ENCODE results near the gene RBFOX2.
"Not testable (repeated sequence)": the region's sequence is repeated elsewhere in the genome, so short reads cannot be mapped to it uniquely, and the experiment has no call there.

Gene RBFOX2

GRCh38 chr22:35766654-35767580, 261.7 kb downstream of the RBFOX2 start:
- no peak for DNase-seq

- no peak for DNase-seq
Observed at GRCh38 chr22:35761037-35761436, 267.6 kb downstream of the RBFOX2 start.

GRCh38 chr22:35758394-35758793, 270.2 kb downstream of the RBFOX2 start:
- DNase-seq = no peak

DNA sequence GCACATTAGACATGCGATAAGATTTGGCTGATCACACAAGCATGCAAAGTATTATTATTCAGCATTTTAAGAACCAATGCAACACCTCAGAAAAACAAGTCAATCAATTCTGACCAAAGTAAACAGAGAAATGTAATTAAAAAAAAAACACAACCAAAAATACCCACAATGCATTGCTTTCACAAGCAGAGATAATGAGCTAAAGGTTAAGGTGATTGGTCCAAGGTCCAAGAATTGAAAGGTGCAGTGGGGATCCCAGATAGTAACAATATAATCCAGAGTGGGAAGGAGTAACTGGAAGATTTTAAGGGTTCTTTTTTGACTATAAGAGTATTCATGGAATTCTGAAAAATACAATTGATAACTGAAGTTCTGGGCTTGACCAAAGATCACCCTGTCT, 271.9 kb downstream of the RBFOX2 start:
- no peak for DNase-seq

DNA sequence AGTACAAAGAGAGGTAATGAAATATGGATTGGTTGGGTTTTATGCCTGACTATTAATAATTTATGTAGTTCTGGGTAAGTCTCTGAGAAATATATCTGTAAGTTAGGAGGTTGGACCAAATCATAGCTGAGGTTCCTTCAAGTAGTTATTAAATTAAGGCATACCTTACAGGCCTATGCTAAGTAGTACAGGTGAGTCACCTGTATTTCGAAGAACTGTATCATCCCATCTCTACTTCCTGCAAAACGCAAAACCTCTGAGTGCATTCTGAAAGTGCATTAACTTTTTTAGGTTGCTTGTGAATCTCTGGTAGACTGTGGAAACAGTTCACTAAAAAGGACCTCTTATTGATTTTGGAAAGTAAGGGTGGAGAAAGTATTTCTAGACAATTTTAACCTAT, 273.9 kb downstream of the RBFOX2 start:
- no peak for DNase-seq

- no peak for DNase-seq
Observed at GRCh38 chr22:35752863-35753189, 275.8 kb downstream of the RBFOX2 start.

GRCh38 chr22:35752006-35752862, 276.4 kb downstream of the RBFOX2 start:
- no peak for DNase-seq

DNA sequence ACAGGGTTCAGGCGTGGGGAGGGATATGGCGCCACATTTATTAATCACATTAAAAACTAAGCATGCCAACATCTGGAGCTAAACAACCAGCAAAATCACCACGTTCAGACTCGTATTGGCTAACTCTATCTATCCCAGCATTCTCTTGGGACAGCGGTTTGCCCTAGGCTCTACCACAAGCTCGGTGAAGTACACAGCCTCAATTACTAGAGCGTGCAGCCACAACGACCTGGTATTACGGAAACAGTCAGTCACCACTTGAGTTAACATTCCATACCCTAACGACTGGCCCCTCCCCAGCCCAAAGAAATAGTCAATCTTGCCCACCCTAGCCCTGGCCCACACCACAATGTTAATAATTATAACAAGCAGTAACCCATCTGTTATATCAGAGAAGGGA, 278.8 kb downstream of the RBFOX2 start:
- DNase-seq = no peak

DNA sequence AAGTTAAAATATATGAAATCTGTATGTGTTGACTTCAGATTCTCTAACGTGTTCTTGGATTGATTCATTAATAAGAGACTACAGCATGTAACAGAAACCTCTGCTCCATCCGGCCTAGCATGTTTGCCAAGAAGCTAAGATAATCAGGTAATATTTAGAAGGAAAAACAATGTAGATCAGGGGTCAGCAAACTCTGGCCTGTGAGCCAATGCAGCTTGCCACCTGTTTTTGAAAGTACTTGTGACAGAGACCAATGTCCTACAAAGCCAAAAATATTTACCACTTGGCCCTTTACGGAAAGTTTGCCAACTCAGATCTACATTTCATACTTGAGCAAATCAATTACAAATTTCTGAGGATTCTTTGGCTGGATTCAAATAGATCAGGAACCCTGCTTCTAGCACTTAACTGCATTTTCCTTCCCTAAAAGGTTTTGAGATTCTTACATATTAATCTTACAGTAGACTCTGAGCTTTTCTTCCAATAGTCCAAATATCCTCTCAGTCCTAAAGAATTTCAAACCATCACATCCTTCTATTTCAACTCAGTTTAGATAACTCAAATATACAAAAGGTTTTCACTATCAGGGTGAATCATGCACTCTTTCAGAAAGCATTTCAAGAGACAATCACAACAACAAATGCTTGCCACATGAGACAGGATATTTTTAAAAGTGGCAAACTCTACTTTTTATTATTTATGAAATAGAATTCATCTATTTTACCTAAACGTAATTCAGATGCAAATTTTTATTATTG, 281.5 kb downstream of the RBFOX2 start:
- DNase-seq = no peak

DNA sequence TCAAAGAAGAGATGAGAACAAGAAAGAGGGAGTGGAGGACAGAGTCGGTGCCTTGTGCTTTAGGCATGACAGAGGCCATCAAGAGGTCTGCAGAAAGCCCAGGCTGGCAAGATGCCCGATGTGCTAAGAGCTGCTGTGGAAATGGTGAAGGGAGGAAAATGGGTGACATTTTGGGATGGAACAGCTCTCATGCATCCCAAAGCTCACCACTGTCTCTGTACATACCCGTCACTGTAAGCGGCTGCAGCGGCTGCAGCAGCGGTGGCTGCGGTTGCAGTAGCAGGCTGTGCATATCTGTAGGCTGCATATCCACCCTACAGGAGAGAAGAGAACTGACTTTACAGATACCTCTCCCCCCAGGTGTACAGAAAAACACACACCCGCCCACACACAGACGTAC, 282.4 kb downstream of the RBFOX2 start:
- no peak for DNase-seq

DNA sequence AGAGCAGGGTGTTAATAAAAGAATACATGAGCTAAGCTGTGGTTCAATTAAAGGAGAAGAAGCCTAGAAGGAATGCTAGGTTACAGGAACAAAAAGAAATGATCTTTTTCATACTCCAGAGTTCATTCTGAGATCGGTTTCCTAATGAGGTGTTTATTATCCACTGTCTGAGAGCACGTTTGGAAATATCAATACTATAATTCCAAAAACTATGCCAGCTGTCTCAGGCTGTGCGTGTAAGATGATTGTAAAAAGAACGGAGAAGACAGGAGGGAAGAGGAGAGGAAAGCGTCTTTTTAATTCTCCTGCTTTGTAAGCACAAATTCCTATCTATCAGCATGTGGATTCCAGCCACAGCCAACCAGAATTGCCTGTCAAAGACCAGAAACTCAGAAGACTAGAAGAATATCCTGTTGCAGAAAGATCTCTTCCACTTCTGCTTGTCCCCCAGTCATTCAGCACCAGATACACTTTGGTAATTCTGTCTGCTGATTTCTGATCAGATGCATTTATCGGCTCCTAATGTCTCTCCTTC, 285.2 kb downstream of the RBFOX2 start:
- DNase-seq = no peak

DNA sequence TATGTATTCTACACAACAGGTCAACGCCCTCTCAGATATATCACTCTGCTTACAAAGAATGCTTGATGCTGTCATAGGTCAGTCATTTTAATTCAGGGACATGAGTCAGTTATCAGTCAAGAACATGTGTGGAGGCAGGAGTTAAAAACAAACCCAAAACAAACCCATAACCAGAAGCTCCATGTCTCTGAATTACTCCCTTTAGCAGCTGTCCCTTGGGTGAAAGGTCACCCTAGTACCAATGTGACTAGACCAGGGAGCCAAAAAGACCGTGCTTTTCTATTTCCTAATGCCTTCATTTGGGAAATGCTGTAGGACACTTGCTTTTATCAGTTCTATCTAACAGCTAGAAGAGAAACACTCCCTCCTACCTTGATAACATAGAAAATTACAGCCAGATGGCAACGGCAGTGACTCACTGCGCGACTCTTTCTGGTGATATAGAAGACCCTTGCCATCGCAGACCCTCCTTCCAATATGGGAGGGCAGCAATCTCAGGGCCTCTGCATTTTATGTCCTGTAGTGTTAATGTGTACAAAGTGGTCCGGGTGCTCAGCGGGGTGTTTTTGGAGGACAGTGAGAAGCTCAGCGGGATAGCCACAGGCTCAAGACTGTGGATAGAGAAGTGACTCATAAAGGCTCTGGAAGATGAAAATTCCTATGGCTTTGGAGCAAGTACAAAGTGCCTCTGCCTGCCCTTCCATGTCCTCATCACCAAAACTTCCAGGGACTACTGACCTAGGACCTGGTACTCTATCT, 286.1 kb downstream of the RBFOX2 start:
- no peak for DNase-seq

- DNase-seq = no peak
Observed at GRCh38 chr22:35740616-35741015, 288.0 kb downstream of the RBFOX2 start.

DNA sequence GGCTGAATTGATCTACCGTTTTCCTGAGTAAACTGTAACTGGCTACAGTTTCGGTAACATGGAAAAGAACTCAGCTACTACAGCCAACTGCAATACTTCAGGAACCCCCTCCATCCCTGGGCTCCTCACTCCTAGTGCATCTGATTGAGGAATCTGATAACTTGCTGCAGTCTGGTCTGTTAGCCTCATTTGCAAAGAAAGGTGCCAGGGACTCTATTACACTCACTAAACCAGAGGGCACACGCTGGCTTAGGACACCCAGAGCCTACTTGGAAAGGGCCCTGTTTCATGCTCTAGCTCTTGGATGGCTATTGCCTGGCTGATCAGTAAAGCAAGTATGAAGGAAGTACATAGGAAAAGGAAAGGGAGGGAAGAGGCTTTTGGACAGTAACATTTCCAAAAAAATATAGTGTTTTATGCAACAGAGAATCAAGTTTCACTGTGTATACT, 288.7 kb downstream of the RBFOX2 start:
- no peak for DNase-seq

DNA sequence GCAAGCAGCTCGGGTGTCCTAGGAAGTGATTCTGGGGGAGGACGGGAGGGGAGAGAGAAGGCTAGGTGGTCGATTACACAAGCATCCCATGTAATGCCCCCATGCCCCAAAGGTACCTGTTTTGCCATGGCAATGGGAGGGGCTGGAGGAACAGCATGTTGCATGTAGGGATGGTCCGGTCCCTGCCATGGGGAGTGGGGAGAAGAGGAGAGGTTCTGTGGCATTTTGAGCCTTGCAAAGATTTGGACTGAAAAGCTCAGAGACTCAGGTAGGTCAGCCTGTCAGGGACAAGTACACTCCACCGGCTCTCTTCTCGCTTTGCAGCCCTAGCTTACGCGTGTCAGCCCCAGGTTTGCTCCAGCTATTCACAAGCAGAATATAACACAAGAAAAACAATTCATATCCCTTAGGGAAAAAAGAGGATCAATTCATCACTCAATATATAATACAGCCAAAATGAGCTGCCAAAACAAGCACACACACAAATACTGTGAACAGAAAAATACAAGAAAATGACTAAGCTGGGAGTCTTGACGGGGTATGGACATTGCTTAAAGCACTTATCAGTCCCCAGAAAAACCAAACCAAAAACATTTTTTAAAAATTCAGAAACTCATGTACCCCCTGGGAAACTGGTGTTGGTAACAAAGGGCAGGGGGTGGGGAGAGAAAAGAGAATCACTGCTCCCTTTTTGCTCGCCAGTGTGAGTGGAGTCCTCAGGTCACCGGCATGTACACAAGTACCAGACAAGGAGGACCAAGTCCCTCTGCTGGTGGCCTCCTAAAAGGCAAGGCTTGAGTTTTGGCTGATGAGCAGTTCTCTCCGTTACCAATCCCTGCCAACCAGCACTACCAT, 289.3 kb downstream of the RBFOX2 start:
- no peak for DNase-seq

DNA sequence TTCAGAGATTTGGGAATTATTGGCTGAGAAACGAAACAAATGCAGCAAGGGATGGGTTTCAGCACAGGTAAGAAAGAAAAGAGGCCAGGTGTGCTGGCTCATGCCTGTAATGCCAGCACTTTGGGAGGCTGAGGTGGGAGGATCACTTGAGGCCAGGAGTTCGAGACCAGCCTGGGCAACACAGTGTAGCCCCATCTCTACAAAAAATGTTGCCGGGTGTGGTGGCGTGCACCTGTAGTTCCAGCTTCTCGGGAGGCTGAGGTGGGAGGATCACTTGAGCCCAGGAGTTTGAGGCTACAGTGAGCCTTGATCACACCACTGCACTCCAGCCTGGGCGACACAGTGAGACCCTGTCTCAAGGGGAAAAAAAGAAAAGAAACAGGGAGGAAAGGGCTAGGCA, 290.7 kb downstream of the RBFOX2 start:
- not testable (repeated sequence) for DNase-seq

- no peak for DNase-seq
Observed at GRCh38 chr22:35736701-35737100, 291.9 kb downstream of the RBFOX2 start.

DNA sequence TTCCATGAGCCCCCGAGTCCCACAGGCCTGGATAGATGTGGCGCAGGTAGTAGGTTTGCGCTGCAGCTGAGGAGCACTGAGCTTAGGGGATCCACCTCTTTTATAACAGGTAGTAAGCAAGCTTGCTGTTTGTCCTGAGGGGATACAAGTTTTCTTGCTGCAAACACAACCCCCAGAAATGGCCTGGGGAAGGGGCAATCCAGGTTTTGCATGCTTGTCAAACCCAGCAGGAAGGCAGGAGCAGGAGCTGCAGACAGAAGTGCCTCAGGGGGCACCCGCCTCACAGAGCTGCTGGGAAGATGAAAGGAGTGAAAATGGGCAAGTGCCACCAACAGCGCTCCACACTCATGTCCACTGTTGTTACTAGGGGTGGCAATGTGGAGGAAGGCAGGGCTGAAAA, 292.5 kb downstream of the RBFOX2 start:
- DNase-seq = no peak

DNA sequence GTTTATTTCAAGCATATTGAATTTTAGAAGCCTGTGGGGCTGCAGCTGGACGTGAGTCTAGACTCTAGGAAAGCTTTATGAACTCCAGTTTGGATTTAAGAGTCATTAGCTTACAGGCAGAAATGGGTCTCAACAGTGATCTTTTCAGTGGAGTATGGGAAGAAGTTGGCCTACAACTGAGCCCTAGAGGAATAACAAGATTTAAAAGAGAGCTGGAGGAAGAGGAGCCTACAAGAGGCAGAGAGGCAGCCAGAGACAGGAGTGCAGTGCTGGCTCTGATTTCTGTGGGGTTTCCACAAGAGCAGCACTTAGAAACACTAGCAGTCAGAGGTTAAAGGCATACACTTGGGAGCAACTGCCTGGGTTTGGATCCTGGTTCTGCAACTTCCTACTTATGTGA, 293.1 kb downstream of the RBFOX2 start:
- DNase-seq = no peak

GRCh38 chr22:35734517-35734827, 294.2 kb downstream of the RBFOX2 start:
- DNase-seq = no peak

Data from C1 segment of cervical spinal cord (tissue), 14 donors.